DMS 273 (cell line): ENCODE data around the gene POMGNT1.

Source experiments
- DNase-seq: peaks from one replicate; lab custom pipeline; 2025; ENCODE audit not compliant: unreplicated experiment; lab: John Stamatoyannopoulos, UW

Gene POMGNT1

DNA sequence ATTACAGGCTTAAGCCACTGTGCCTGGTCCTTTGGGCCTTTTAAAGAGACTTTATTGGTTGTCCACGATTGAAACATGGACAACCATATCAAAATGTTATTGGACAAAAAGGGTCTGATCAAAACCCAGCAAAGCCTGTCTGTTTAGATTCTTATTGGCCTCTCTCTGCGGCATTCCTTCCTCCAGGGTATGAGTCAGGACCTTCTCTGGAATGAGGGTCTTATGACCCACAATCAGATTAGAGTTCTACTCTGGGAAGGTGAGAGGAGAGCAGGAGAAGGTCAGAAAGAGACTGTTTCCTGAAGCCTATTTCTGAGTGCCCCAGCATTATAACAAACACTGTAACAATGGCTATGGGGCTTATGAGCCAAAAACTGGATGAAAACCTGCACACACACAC is 12.8 kb upstream of the POMGNT1 start:
- DNase-seq = no peak

DNA sequence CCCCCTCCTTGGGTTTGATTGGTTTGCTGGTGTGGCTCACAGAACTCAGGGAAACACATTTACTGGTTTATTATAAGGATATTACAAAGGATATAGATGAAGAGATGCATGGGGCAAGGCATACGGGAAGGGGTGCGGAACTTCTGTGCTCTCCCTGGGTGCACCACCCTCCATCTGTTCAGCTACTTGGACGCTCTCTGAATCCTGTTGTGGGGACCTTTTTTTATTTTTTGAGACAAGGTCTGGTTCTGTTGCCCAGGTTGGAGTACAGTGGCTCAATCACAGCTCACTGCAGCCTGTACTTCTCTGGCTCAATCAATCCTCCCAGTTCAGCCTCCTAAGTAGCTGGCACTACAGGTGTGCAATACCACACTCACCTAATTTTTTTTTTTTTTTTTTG is 12.3 kb upstream of the POMGNT1 start:
- no peak for DNase-seq

DNA sequence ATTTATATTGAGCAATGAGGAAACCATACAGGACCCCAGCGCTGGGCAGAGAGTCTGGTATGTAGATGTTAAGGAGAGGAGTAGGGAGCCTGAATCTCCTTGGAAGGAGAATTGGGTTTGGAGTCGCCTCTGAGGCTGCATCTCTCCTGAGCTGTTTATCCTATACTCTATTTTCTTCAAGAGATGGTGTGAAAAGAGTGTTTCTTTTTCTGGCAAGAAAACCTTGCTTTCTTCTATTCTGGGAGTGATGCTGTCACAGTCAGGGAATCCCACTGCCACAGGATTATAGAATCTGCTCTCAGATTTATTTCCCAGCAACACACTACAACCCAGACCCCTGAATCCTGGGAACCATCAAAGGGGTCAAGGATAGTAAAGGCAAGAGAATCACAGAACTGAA is 8.2 kb upstream of the POMGNT1 start:
- no peak for DNase-seq

DNA sequence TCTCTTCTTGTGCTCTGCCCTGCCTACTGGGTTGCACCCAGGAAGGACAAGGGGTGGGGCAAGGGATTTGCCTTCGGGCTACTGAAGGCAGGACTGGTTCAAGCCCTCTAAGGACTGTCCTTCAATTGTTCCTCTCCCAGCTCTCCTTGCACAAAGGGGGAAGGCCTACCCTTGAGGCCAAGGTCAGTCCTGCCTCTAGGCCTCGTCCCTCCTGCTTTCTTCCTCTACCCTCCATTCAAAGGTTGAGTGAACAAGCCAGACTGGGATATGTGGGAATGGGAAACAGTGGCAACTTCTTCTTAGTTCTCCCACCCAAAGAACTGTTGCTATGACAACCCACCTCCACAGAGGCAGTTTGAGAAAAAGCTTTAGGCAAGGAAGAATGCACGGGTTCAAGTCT is 7.6 kb upstream of the POMGNT1 start:
- no peak for DNase-seq

DNA sequence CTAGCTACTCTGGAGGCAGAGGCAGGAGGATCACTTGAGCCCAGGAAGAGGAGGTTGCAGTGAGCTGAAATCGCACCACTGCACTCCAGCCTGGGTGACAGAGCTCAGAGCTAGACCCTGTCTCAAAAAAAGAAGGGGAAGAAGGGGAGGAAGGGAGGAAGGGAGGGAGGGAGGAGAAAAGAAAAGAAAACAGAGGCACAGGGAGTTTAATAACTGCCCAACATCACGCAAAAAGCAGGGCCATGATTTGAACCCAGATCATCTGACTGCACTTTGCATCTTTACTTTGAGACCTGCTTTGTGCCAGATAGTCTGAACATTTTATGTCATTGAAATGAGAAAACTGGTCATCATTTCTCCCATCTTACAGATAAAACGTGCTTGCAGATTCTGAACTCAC is 6.9 kb upstream of the POMGNT1 start:
- no peak for DNase-seq

DNA sequence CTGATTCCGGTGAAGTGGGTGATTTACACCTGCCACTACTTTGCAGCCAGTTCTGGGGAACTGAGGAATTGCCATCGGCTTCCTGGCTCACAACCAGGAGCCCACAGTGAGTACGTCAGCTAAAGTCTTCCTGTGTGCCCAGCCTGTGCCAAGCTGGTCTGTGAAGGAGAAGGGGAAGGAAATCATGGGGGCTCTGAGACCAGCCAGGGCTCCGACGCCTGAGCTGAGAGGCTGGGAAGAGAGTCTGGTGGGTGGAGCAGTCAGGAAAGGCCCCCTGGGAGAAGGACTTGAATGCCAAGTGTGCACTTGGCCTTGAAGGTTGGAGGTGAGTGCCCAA is 6.1 kb upstream of the POMGNT1 start:
- DNase-seq = no peak

DNA sequence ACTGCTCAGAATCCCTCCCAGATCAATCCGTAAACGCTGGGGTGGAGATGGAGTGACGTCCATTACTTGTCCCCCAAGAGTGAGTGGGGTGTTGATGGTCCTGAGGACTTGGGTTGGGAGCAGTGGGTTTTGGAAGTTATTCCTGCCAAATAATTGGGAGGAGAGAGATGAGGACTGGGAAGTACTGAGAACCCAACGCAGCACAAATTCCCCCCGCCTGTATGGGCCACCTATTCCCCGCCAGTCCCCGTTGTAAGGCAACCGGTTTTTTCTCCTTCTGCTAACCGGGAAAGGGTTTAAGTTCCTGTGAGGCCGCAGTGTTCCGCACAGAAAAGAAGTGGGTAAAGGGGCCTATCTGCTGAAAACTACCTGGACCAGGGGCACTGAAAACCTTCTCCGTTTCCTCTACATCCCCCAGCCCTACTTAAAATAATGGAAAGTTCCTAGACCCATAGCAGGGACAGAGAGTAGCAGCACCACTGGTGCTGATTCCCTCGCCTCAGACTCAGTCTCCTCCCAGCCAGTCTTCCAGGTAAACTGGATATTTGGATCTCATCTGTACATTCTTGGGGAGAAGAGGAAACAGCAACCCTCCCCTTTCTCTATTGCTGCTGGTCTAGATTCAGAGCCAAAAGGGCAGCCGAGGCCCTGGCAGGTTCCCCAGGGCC is 5.6 kb upstream of the POMGNT1 start:
- DNase-seq = no peak

DNA sequence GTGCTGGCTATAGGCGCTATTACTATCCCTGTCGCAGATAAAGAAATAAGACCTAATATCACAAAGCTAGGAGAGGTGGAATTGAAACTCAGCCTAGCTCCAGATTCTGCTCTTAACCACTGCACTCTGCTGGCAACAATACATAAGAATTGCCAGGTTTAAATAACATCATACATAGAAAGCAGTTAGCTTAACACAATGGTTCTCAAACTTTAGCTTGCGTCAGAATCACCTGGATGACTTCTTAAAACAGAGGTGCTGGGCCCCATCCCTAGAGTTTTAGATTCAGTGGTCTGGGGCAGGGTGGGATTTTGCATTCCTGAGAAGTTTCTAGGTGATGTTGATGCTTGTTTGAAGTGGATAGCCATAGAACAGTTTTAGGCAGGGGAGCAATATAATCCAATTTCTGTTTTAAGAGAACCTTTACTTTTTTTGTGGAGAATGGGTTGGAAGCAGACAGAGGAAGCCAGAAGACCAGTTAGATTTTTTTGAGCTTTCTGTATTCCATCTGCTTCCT is 1.1 kb upstream of the POMGNT1 start:
- no peak for DNase-seq

DNA sequence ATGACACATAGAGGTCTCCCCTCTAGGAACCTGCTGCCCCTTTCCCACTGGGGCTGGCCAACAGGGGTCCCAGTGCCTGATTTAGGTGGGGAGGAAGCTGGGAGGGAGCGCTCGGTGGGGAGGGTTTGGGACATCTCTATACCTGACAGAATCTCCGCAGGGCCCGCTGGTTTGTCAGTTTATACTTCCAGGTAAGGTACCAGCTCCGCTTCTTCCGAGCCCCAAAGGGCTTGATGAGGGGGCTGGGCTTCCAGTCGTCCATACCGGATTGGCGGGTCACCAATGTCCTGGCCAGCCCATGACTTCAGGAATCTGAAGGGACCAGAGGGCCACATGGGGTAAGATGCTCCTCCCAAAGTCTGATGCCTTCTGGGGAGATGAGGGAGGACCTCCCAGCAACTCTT is 672 bp downstream of the POMGNT1 start:
- no peak for DNase-seq

DNA sequence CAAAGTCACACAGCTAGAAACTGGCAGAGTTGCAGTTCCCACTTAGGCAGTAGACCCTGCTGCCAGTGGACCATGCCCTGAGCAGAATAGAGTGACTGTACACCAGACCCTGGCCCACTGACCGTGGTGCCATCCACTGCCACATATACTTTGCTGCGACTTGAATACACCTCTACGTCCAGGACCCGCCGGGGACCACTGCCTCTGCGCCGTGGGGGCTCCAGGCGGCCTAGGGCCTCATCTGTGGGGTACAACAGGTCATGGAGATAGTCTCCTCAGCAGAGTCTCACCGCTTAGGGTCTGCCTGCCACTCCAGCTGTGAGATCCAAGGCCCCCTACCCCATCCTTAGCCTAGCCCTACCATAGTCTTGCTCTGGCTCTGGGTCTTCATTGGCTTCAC is 1.6 kb downstream of the POMGNT1 start:
- no peak for DNase-seq

DNA sequence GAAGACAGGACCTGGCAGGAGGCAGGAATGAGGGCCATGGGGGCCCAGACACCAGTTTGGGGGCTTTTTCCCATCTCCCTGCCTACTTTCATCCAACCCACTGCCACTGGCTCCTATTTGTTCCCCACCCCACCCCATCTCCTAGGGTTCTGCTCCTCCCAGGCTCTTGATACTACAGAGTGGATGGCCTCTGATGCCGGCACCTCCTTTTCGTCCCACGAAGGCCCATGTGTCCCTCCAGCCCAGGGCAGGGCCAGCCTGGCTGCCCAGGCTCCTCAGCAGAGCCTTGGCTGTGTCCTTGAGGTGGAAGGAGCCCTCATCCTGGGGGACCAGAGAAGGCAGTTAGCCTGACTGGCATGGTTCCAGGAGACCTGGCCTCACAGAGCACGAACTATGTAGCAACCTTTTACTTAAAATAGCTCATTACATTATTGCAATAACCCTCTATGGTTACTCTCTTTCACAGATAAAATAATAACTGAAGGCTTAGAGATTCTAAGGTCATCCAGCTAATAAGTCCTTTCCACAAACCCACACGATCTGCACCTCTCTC is 3.5 kb downstream of the POMGNT1 start:
- no peak for DNase-seq

DNA sequence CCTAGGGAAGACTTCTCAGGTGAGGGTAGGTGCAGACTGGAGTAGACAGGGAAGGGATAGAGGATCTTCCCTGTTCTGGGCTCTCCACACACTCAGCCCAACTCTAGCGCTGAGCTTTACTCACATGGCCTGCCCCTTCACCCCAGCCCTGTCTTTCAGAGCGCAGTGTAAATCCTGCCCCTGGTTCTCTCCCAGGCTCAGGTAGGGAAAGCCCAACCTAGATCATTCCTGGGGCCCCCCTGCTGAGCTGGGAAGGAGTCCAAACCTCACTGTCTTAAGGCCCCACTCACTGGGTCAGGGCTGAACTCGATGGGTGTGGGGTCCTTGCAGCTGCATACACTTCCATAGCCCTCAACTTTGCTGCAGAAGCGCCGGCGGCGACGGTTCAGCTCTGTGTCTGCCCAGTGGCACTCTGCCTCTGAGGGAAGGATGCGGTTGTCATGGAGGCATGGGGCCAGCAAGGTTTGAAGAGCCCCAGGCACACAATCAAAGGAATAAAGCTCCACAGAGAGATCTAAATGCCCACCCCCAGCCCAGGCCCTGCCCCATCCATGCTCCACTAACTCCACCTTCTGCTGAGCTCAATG is 4.2 kb downstream of the POMGNT1 start:
- DNase-seq = no peak

DNA sequence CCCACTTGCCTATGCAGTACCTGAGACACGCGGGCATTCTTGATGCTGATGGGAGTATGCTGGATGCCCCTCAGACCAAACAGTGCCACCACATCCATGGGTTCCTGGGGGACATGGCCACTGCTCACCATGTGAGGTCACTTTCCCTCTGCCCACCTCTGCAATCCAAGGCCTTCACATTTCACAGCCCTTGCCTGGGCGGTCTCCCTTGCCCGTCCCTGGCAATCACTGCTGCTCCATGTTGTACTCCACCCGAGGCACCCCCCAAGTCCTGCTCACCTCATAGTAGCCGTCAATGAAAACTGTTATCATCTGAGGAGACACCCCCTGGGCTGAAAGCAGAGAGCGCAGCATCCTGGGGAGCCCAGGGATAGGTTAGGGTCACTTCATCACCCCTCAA is 4.9 kb downstream of the POMGNT1 start:
- DNase-seq = no peak

DNA sequence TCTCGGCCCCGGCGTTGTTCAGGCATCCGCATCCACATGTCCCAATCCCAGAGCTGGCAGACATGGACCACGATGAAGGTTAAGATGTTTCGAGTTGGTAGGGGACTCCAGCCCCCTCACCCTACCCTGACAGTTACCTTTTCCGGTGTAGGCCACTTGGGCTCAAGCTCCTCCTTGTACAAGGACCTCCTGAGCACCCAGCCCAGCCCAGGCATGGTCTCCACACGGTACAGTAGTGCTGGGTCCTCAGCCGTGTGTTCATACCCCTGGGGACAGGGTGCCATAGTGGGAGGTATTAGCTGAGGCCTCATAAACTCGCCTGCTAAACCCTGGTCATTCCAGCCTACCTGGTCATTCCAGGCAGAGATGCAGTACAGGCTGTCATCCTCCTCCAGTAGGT is 6.1 kb downstream of the POMGNT1 start:
- DNase-seq = no peak

DNA sequence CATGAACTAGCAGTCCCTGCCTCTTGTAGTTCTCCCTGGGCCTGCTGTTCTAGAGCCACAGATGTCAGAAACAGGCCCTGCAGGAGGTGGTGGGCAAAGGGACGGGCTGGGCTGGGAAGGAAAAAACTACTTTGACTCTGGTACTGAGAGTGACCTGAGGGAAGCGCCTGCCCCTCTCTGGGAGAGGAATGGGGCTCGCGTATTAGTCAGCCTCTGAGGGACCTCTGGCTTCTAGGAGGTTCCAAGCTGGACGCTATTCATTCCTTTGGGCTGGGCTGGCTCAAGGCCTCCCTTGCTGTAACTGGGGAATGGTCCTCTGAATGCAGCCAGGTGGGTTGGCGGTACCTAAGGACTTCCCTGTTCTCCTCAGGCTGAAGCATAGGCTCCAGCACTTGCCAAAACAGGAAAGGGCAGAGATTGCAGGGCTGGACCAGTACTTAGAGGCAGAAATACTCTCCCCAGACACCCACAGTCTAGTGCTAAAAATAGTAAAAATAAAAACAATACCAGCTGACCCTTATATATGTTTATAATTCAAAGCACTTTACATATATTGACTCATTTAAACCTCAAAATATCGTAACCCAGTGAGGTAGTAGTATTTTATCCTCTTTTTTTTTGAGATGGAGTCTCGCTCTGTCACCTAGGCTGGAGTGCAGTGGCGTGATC is 7.1 kb downstream of the POMGNT1 start:
- no peak for DNase-seq

DNA sequence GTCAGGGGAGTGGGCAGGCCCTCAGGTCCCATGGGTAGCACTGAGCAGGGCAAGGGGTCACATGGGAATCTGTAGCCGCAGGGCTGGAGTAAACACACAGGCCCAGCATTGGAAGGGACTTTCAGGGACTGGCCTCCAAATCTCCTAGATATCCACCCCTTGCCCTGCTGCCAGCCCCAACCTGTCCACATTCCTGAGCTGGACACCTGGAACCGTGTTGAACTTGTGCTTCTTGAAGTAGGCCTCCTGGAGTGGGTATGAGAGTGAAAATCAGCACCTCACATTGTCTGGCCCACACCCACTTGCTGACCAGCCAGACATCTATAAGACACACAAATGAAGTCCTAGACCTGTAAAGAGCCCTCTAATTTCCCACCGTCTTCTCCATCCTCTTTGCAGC is 7.7 kb downstream of the POMGNT1 start:
- DNase-seq = no peak

DNA sequence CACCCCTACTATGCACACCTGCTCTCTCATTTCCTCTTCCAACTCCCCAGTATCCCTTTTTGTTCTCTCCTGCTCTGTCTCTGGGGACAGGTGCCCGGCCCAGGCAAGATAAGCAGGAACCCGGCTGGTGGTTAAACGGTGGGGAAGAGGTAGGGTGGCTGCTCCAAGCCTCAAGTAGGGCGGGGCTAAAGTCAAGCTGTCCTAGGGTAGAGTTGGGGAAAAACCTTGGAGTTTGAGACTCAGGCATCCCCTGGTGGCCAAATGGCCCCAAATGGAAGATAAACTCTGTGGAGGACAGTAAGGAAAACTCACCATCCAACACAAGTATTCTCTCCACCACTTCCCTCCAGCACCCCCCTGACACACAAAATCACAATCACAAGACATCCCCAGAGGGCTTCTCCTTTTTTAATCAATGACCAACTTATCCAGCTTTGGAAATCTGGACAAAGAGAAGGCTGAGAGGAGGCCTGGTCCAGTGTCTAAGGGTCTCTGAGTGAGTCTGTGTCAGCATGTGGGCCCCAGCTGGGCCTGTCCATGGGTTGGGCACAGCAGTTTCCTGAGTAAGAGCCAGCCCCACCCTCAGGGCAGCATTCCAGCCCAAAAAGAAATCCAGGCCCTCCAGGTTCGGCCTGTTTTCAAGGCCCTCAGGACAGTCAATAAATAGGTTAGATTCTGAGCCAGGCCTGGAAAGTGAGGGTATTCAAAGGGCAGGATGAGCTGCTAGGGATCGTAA is 9.8 kb downstream of the POMGNT1 start:
- DNase-seq = peak; percentile 44

DNA sequence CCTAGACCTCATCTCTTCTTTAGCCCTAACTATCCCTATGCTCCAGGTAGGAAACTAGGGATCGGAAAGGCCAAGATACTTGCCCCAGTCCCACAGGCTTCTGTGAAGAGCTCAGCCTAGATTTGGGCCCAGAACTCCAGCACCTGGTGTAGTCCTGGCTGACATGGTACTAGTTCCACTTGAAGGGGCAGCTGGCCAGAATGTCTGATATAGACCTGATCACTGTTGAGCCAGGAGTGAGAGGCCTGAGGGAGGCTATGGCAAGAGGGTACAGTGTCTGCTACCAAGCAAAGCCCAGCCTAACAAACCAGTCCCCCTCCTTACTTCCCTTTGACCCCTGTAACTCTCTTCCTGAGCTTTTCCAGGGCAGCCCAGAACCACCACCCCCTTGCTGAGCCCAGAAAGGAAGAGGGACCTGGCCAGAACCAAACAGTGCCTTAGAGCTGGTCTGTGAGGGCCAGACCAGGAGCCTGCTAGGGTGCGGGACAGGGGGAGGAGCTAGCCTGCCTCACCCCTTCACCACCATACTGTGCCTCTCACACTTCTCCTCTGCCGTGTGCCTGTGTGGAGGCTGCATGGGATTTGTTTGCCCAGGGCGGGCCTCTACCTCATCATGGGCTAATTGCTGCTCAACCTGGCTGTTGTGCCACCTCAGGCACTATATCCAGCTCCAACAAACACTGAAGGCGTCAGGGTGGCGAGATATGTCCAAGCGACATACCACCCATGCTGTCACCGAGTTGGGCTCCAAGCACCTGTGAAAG is 10.9 kb downstream of the POMGNT1 start:
- DNase-seq = no peak

DNA sequence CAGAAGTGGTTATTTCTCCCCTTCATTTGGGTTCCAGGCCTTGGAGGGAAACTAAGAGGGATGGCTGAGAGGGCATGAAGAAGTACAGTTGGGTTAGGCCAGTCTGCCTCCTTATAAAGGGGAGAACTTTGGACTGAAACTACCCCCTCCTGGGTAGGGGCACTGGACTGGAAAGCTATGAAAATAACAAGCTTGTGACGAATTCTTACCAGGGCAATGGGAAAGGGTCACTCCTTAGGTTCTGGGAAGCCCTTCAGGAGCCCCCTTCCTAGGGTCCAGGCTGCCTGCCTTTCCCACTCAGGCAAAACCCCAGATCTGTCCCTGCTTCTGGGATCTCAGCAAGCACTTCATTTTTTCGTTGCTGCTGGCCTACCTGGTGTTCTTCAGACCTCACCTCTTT is 12.2 kb downstream of the POMGNT1 start:
- DNase-seq = no peak

DNA sequence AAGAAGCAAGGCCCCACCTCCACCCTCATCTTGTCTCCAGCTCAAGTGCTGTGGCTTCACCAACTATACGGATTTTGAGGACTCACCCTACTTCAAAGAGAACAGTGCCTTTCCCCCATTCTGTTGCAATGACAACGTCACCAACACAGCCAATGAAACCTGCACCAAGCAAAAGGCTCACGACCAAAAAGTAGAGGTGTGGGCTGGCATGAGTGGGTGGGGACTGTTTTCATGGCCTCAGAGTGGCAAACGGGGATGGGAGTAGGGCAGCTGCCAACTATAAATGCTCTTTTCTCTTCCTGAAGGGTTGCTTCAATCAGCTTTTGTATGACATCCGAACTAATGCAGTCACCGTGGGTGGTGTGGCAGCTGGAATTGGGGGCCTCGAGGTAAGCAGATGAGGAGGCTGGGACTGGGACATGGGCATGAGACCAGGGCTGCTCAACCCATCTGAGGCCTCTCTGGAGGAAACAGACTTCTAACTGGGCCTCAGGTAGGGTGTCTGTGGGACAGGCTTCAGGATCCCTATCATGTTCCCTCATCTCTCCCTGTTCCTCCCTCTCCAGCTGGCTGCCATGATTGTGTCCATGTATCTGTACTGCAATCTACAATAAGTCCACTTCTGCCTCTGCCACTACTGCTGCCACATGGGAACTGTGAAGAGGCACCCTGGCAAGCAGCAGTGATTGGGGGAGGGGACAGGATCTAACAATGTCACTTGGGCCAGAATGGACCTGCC is 13.1 kb downstream of the POMGNT1 start:
- DNase-seq = no peak
